ENCODE data around the gene ENO3.

Gene ENO3

GRCh38 chr17:4986951-4987766 is 36.2 kb downstream of the ENO3 start, which contains the start of gene CAMTA2:
Gene CAMTA2, minus strand, starts transcription at chr17:4987675. Its CDS starts 1,453 bp downstream, at chr17:4986222.
- DNase-seq (ENCODE audit: low spot score), result peak; percentile 77
- peak within 1 kb of the TSS; percentile 87 for H3K27ac ChIP-seq
- CTCF ChIA-PET, result interaction anchor here (0.6 to 2.0 kb wide), 11 partner anchors 11 to 1320 kb away, joined by 3 to 9 read pairs (median 4); partner anchors contain the start of genes ENO3, INCA1 and KIF1C
- POLR2A ChIA-PET (ENCODE audit: low non-redundant PET), result interaction anchor here (0.6 to 1.7 kb wide), 4 partner anchors 18 to 40 kb away, joined by 3 to 10 read pairs (median 4); partner anchors contain the start of genes PFN1 and SPAG7
- TF ChIP-seq CTCF (conservative IDR thresholded peaks at IDR 0.05; ENCODE audit: low read depth), result peak; percentile 85

- DNase-seq (ENCODE audit: low spot score), result no peak
- CTCF ChIA-PET, result interaction anchor here (0.6 to 2.0 kb wide), 9 partner anchors 10 to 1321 kb away, joined by 3 to 9 read pairs (median 4); partner anchors contain the start of genes ENO3, INCA1 and KIF1C
- POLR2A ChIA-PET (ENCODE audit: low non-redundant PET), result interaction anchor here (1.5 to 1.7 kb wide), 2 partner anchors 10 to 19 kb away, joined by 6 to 10 read pairs; partner anchors contain the start of genes INCA1 and KIF1C
- no peak for TF ChIP-seq CTCF (conservative IDR thresholded peaks at IDR 0.05; ENCODE audit: low read depth)
- H3K27ac ChIP-seq, result peak overlapping the region; percentile 87
Observed at GRCh38 chr17:4987767-4988567, 37.0 kb downstream of the ENO3 start.

GRCh38 chr17:4994081-4994595 is 43.2 kb downstream of the ENO3 start:
- H3K27ac ChIP-seq, result no peak overlapping the region
- TF ChIP-seq CTCF (conservative IDR thresholded peaks at IDR 0.05; ENCODE audit: low read depth), result no peak
- CTCF ChIA-PET, result no interaction called here
- DNase-seq (ENCODE audit: low spot score), result no peak
- POLR2A ChIA-PET (ENCODE audit: low non-redundant PET), result interaction anchor here (0.7 kb wide), 1 partner anchor 578 kb away, joined by 11 read pairs; no protein-coding TSS in a partner anchor

GRCh38 chr17:4997302-4998026 is 46.5 kb downstream of the ENO3 start, which contains the start of the genes INCA1 and KIF1C:
Gene INCA1, minus strand, starts transcription at chr17:4997522. Its CDS starts 3,085 bp downstream, at chr17:4994437.
Gene KIF1C, plus strand, starts transcription at chr17:4997950. Its CDS starts 2,297 bp downstream, at chr17:5000247.
- peak within 1 kb of the TSS; percentile 89 for H3K27ac ChIP-seq
- ChIA-PET POLR2A (ENCODE audit: low non-redundant PET) (interaction anchor here (0.9 to 2.0 kb wide), 5 partner anchors 9 to 88 kb away, joined by 3 to 6 read pairs (median 4); partner anchors contain the start of genes RNF167, SLC25A11 and SPAG7), CTCF (interaction anchor here (0.6 to 1.3 kb wide), 3 partner anchors 10 to 1484 kb away, joined by 3 to 6 read pairs (median 5); partner anchors contain the start of gene CAMTA2)
- peak; percentile 96 for DNase-seq (ENCODE audit: low spot score)
- no peak for TF ChIP-seq CTCF (conservative IDR thresholded peaks at IDR 0.05; ENCODE audit: low read depth)

- CTCF ChIA-PET, result interaction anchor here (0.5 to 1.3 kb wide), 4 partner anchors 11 to 1681 kb away, joined by 3 to 6 read pairs (median 6); partner anchors contain the start of gene CAMTA2
- POLR2A ChIA-PET (ENCODE audit: low non-redundant PET), result interaction anchor here (0.9 to 2.0 kb wide), 4 partner anchors 10 to 58 kb away, joined by 3 to 6 read pairs (median 4); partner anchors contain the start of genes RNF167, SLC25A11 and SPAG7
- no peak for DNase-seq (ENCODE audit: low spot score)
- peak overlapping the region; percentile 89 for H3K27ac ChIP-seq
- TF ChIP-seq CTCF (conservative IDR thresholded peaks at IDR 0.05; ENCODE audit: low read depth), result no peak
Observed at GRCh38 chr17:4998027-4998731, 47.3 kb downstream of the ENO3 start.
